HG03139 (cell line): ENCODE measurements around the gene KPNA5.

ENCODE experiments used
- ATAC-seq: cut with Tn5 transposase; IDR thresholded peaks from one replicate; pipeline ENCODE4 v1.9.1; 2021; ENCODE audit not compliant: unreplicated experiment

Gene KPNA5

GRCh38 chr6:116779573-116780164 is 98.7 kb downstream of the KPNA5 start:
- ATAC-seq = no peak

- ATAC-seq = no peak
Measured at GRCh38 chr6:116783852-116784251, 102.8 kb downstream of the KPNA5 start.
